H1 (cell line): ENCODE measurements around the gene CETN1. TPM values are rescaled to one million over a fixed set of nuclear protein-coding genes. Genes with fewer than 3 reads are reported as not detected.

Experiments used
- CTCF ChIA-PET: fragments of 300-600 bp; sonication (Branson Sonifier 250); formaldehyde crosslinking; loops from one replicate; lab custom pipeline; 2021; ENCODE audit not compliant: partially characterized antibody; lab: Charles Lee
- POLR2A ChIA-PET: fragments of 300-600 bp; sonication (Branson Sonifier 250); formaldehyde crosslinking; loops from one replicate; lab custom pipeline; 2021; ENCODE audit warnings: inconsistent platforms; ENCODE audit not compliant: partially characterized antibody; lab: Charles Lee
- DNase-seq, 2 experiments: peaks; one replicate each; pipeline versions ENCODE4 v3.0.0 to v3.0.0-alpha.2; 2010 to 2022; ENCODE audit warnings: low spot score in 2 of 2, low read depth in 1 of 2, mixed read lengths in 1 of 2
- FAIRE-seq: peaks from 2 replicates; lab custom pipeline; 2011; peaks lifted over from hg19 to GRCh38; lab: Jason Lieb, UNC
- H2AFZ ChIP-seq: 2 replicates; pipeline ENCODE4 v1.8.1; 2012; ENCODE audit warnings: low read length, inconsistent platforms
- H2AK5ac ChIP-seq: 2 replicates; pipeline ENCODE4 v1.6.1; 2013; ENCODE audit warnings: low read depth, low read length
- H2BK120ac ChIP-seq: replicated peaks from 2 replicates; pipeline ENCODE3; 2013; ENCODE audit warnings: low read depth, low read length, inconsistent platforms
- H2BK12ac ChIP-seq: 2 replicates; pipeline ENCODE4 v1.6.1; 2013; ENCODE audit warnings: low read depth, low read length
- H2BK15ac ChIP-seq: 2 replicates; pipeline ENCODE4 v1.6.1; 2013; ENCODE audit warnings: low read length
- H2BK20ac ChIP-seq: 2 replicates; pipeline ENCODE4 v1.6.1; 2013; ENCODE audit warnings: low read length
- H2BK5ac ChIP-seq: 2 replicates; pipeline ENCODE4 v1.6.1; 2013; ENCODE audit warnings: low read depth, low read length
- H3K14ac ChIP-seq: 2 replicates; pipeline ENCODE4 v1.6.1; 2013; ENCODE audit warnings: inconsistent platforms; ENCODE audit not compliant: insufficient read length
- H3K18ac ChIP-seq: 2 replicates; pipeline ENCODE4 v1.6.1; 2013; ENCODE audit warnings: low read length; ENCODE audit errors: extremely low read depth
- H3K23ac ChIP-seq: 2 replicates; pipeline ENCODE4 v1.6.1; 2013; ENCODE audit warnings: inconsistent platforms; ENCODE audit not compliant: insufficient read length
- H3K23me2 ChIP-seq: 2 replicates; pipeline ENCODE4 v1.6.1; 2013; ENCODE audit warnings: low read depth, low read length
- H3K27ac ChIP-seq: 2 replicates; pipeline ENCODE4 v1.6.1; 2011; ENCODE audit warnings: low read depth, low read length, inconsistent platforms
- H3K27me3 ChIP-seq, 4 experiments: replicated peaks in 1 of 4; 1 replicate in 1 of 4; 2 replicates in 3 of 4; pipeline versions ENCODE4 v1.6.1 to v1.8.1; 2011 to 2013; ENCODE audit warnings: low read length in 3 of 4, mild to moderate bottlenecking in 3 of 4, inconsistent platforms in 2 of 4, mixed read lengths in 2 of 4, moderate library complexity in 1 of 4; ENCODE audit not compliant: control insufficient read depth in 3 of 4, insufficient read depth in 3 of 4; ENCODE audit errors: extremely low read depth in 1 of 4
- H3K36me3 ChIP-seq, 4 experiments: 2 replicates each; pipeline versions ENCODE4 v1.6.1 to v1.8.1; 2011 to 2013; ENCODE audit warnings: mild to moderate bottlenecking in 4 of 4, low read length in 3 of 4, moderate library complexity in 2 of 4, control low read depth in 1 of 4, inconsistent platforms in 1 of 4; ENCODE audit not compliant: insufficient read depth in 4 of 4, control insufficient read depth in 2 of 4
- H3K4ac ChIP-seq: replicated peaks from 2 replicates; pipeline ENCODE3; 2013; ENCODE audit warnings: low read length, low read depth, mixed read lengths, inconsistent platforms; ENCODE audit not compliant: insufficient read length
- H3K4me1 ChIP-seq, 4 experiments: replicated peaks in 1 of 4; 1 replicate in 1 of 4; 2 replicates in 3 of 4; pipeline versions ENCODE4 v1.6.1 to v1.8.1; 2011 to 2013; ENCODE audit warnings: low read length in 3 of 4, inconsistent platforms in 2 of 4, mixed read lengths in 1 of 4; ENCODE audit not compliant: insufficient read depth in 4 of 4, control insufficient read depth in 3 of 4
- H3K4me2 ChIP-seq, 2 experiments: 2 replicates each; pipeline versions ENCODE4 v1.6.1 to v1.8.1; 2011 to 2013; ENCODE audit warnings: low read depth in 2 of 2, low read length in 2 of 2, control low read depth in 1 of 2, inconsistent platforms in 1 of 2, mild to moderate bottlenecking in 1 of 2; ENCODE audit not compliant: insufficient read depth in 1 of 2
- H3K4me3 ChIP-seq, 4 experiments: fragments of 200-600, 300-600 bp in 1 of 4; sonication (generic), shearing (Covaris generic), sonication (Bioruptor Twin) in 1 of 4; 2 replicates each; pipeline versions ENCODE4 v1.5.1 to v1.8.1; 2011 to 2016; ENCODE audit warnings: low read length in 4 of 4, low read depth in 3 of 4, control low read depth in 2 of 4, inconsistent platforms in 2 of 4, mild to moderate bottlenecking in 2 of 4, mixed read lengths in 1 of 4, moderate library complexity in 1 of 4; ENCODE audit not compliant: insufficient read depth in 2 of 4; ENCODE audit errors: extremely low read depth in 1 of 4
- H3K56ac ChIP-seq: replicated peaks from 2 replicates; pipeline ENCODE3; 2013; ENCODE audit warnings: low read depth, mild to moderate bottlenecking, mixed read lengths, low read length, inconsistent platforms; ENCODE audit not compliant: insufficient read length
- H3K79me1 ChIP-seq: 2 replicates; pipeline ENCODE4 v1.6.1; 2013; ENCODE audit warnings: low read depth, low read length, control low read depth
- H3K79me2 ChIP-seq, 2 experiments: 2 replicates each; pipeline versions ENCODE4 v1.6.1 to v1.8.1; 2012 to 2013; ENCODE audit warnings: low read length in 2 of 2, mild to moderate bottlenecking in 2 of 2, inconsistent platforms in 1 of 2; ENCODE audit not compliant: insufficient read depth in 2 of 2, control insufficient read depth in 1 of 2
- H3K9ac ChIP-seq, 4 experiments: replicated peaks in 1 of 4; 1 replicate in 1 of 4; 2 replicates in 3 of 4; pipeline versions ENCODE4 v1.6.1 to v1.8.1; 2011 to 2013; ENCODE audit warnings: low read depth in 3 of 4, low read length in 3 of 4, control low read depth in 2 of 4, mild to moderate bottlenecking in 2 of 4, moderate library complexity in 2 of 4, inconsistent platforms in 1 of 4; ENCODE audit errors: extremely low read depth in 1 of 4
- H3K9me3 ChIP-seq, 2 experiments: 2 replicates each; pipeline versions ENCODE4 v1.6.1 to v1.8.1; 2012 to 2013; ENCODE audit warnings: mild to moderate bottlenecking in 2 of 2, moderate library complexity in 2 of 2, control low read depth in 1 of 2, inconsistent platforms in 1 of 2, low read depth in 1 of 2, low read length in 1 of 2, mixed read lengths in 1 of 2; ENCODE audit not compliant: insufficient read depth in 2 of 2
- H4K20me1 ChIP-seq, 2 experiments: replicated peaks in 1 of 2; 2 replicates each; pipeline versions ENCODE3 to v1.8.1; 2011 to 2013; ENCODE audit warnings: inconsistent platforms in 2 of 2, low read length in 2 of 2, mild to moderate bottlenecking in 1 of 2; ENCODE audit not compliant: insufficient read depth in 2 of 2, control insufficient read depth in 1 of 2
- H4K5ac ChIP-seq: 2 replicates; pipeline ENCODE4 v1.6.1; 2013; ENCODE audit warnings: low read length, low read depth, mixed read lengths, inconsistent platforms; ENCODE audit not compliant: insufficient read length
- H4K8ac ChIP-seq: 2 replicates; pipeline ENCODE4 v1.8.0; 2013; ENCODE audit warnings: mild to moderate bottlenecking, moderate library complexity, low read length, inconsistent platforms; ENCODE audit not compliant: insufficient read depth; ENCODE audit errors: extremely low read depth
- H4K91ac ChIP-seq: replicated peaks from 2 replicates; pipeline ENCODE3; 2013; ENCODE audit warnings: low read length, mixed read lengths, inconsistent platforms; ENCODE audit not compliant: insufficient read length
- CBX8 ChIP-seq: fragments of 300-800, 300-1000 bp; sonication (generic); IDR thresholded peaks from 2 replicates; pipeline ENCODE4 v1.7.1; 2016; ENCODE audit warnings: low read depth, low read length, borderline replicate concordance
- CHD1 ChIP-seq: IDR thresholded peaks from 2 replicates; pipeline ENCODE4 v1.6.1; 2012; ENCODE audit warnings: low read depth, low read length, improper control_type of control experiment
- CREB1 ChIP-seq: IDR thresholded peaks from 2 replicates; pipeline ENCODE4 v1.6.1; 2012; ENCODE audit warnings: inconsistent platforms
- EP300 ChIP-seq, 2 experiments: IDR thresholded peaks; 1 replicate in 1 of 2; 2 replicates in 1 of 2; pipeline ENCODE4 v1.6.1; 2011 to 2012; ENCODE audit warnings: low read depth in 2 of 2, low read length in 2 of 2, mild to moderate bottlenecking in 2 of 2, borderline replicate concordance in 1 of 2, inconsistent platforms in 1 of 2, moderate library complexity in 1 of 2
- HDAC6 ChIP-seq: IDR thresholded peaks from one replicate; pipeline ENCODE4 v1.7.1; 2012; ENCODE audit warnings: low read depth, mild to moderate bottlenecking, inconsistent platforms, low read length, moderate library complexity
- JUN ChIP-seq: IDR thresholded peaks from 2 replicates; pipeline ENCODE4 v1.6.1; 2011; ENCODE audit warnings: low read depth, mild to moderate bottlenecking, improper control_type of control experiment, low read length
- POLR2A ChIP-seq, 2 experiments: IDR thresholded peaks; 1 replicate in 1 of 2; 2 replicates in 1 of 2; pipeline ENCODE4 v1.6.1; 2011; ENCODE audit warnings: low read depth in 2 of 2, low read length in 2 of 2, mild to moderate bottlenecking in 2 of 2; ENCODE audit errors: control extremely low read depth in 1 of 2
- RXRA ChIP-seq: IDR thresholded peaks from 2 replicates; pipeline ENCODE4 v1.6.1; 2011; ENCODE audit warnings: low read depth, mild to moderate bottlenecking, low read length, moderate library complexity; ENCODE audit not compliant: insufficient read depth
- ZNF274 ChIP-seq: IDR thresholded peaks from 2 replicates; pipeline ENCODE4 v1.7.0; 2012; ENCODE audit warnings: low read length, borderline replicate concordance; ENCODE audit errors: extremely low read depth
- WGBS, 2 experiments: shearing (Covaris generic) in 1 of 2; methylation state at CpG; one replicate each; pipeline versions ENCODE4 v1.1.6 to v1.1.7; 2013 to 2015; ENCODE audit warnings: low lambda C conversion rate in 2 of 2, mixed read lengths in 2 of 2, inconsistent platforms in 1 of 2, low coverage in 1 of 2, missing lambda C conversion rate in 1 of 2; ENCODE audit not compliant: insufficient replicate concordance in 2 of 2, insufficient coverage in 1 of 2, insufficient read length in 1 of 2; ENCODE audit errors: extremely low coverage in 1 of 2, missing lambda C conversion rate in 1 of 2; 5-methylcytosine and 5-hydroxymethylcytosine counted together
- polyA plus RNA-seq, 7 experiments: library from polyadenylated mRNA; depleted of rRNA in 3 of 7; stranded (reverse) in 5 of 7; unstranded in 2 of 7; fragments of >200 nt in 5 of 7; fragments of 200-250 nt in 2 of 7; gene quantifications; 1 replicate in 5 of 7; 2 replicates in 1 of 7; 4 replicates in 1 of 7; pipeline versions ENCODE4 v1.2.1 to v1.2.3, GENCODE V29; 2011 to 2013; ENCODE audit warnings: missing spikeins in 2 of 7, mixed read lengths in 2 of 7
- total RNA-seq: library from RNA; stranded (reverse); fragmentation: NEBNext Ultra II Directional; extraction: Animal tissue kit (Norgen Biotek cat#: 25700); gene quantifications from 2 replicates; pipeline ENCODE4 v1.2.1, GENCODE V29; 2021
- TF ChIP-seq, protein P1 (sequence below), 3 experiments: IDR thresholded peaks; 1 replicate in 2 of 3; 2 replicates in 1 of 3; pipeline versions ENCODE4 v1.5.1 to v1.6.1; 2011; ENCODE audit warnings: low read length in 3 of 3, mild to moderate bottlenecking in 3 of 3, inconsistent platforms in 2 of 3, low read depth in 1 of 3, moderate library complexity in 1 of 3; ENCODE audit not compliant: insufficient read depth in 1 of 3; ENCODE audit errors: control extremely low read depth in 1 of 3

The CETN1 gene
- total and polyA plus RNA-seq, 2 of the 8 experiments (the other 6 are each of a cell fraction or from before 2014, with no cell fraction given) = not detected

DNA sequence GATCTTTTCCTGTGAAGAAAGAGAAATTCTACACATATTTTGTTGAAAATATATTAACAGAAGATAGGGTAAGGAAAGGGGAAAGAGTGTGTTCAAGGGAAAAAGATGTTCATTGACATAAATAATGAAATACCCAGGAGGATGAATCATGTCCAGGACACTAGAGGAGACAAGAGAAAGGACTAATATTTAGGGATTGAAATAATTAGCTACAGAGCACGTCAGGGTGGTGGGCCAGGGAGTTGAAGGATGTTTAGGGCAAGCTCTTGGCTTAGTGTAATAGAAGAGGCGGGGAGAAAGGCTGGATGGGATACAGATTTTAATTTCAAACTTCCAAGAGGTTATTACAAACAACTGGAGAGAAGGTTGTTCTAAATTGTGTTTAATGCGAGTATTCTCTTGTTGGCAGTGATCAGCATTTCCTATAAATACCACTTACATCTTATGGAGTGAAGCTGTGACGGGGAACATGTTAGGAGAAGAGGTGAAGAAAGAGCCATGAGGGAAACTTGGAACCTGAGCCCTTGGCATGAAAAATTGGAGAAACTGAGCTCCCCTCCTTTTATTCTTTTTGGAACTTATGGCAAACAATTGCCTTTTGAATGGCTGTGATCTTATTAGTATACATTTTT is 36.6 kb upstream of the CETN1 start:
- no peaks in the 10 kb centered on the region for H3K79me1 ChIP-seq
- no peak overlapping the region for H3K4me2 ChIP-seq
- no peak overlapping the region for H2BK20ac ChIP-seq
- H3K9me3 ChIP-seq = no peaks in the 10 kb centered on the region
- no peak overlapping the region for H4K91ac ChIP-seq
- H3K23me2 ChIP-seq = no peaks in the 10 kb centered on the region
- no peaks in the 10 kb centered on the region for H4K20me1 ChIP-seq
- H2BK15ac ChIP-seq = no peak overlapping the region
- H3K27me3 ChIP-seq = no peaks in the 10 kb centered on the region
- no peak for FAIRE-seq
- no peak overlapping the region for H3K23ac ChIP-seq
- H2BK5ac ChIP-seq = no peak overlapping the region
- H3K27ac ChIP-seq = no peak overlapping the region
- H3K36me3 ChIP-seq = no peaks in the 10 kb centered on the region
- DNase-seq = no peak
- no peak overlapping the region for H3K9ac ChIP-seq
- H3K18ac ChIP-seq = no peak overlapping the region
- ChIA-PET CTCF (interaction anchor here (0.6 to 1.8 kb wide), 4 partner anchors 13 to 253 kb away, joined by 3 to 4 read pairs (median 3); no protein-coding TSS in a partner anchor), POLR2A (no interaction called here)
- no peak overlapping the region for H3K4me3 ChIP-seq
- no peaks in the 10 kb centered on the region for H3K4me1 ChIP-seq
- no peak overlapping the region for H3K56ac ChIP-seq
- H2AK5ac ChIP-seq = no peak overlapping the region
- no peaks in the 10 kb centered on the region for H3K79me2 ChIP-seq
- H4K8ac ChIP-seq = no peak overlapping the region
- no peak overlapping the region for H3K4ac ChIP-seq
- WGBS, 2 experiments = 87% methylated on average over 4 of the region's 4 CpGs; no CpG with 5 or more reads in 1 of the 2 experiments
- no peak overlapping the region for H3K14ac ChIP-seq
- H4K5ac ChIP-seq = no peak overlapping the region
- no peak overlapping the region for H2AFZ ChIP-seq
- no peak overlapping the region for H2BK120ac ChIP-seq
- no peak overlapping the region for H2BK12ac ChIP-seq
- no peak for TF ChIP-seq ZNF274
- TF ChIP-seq POLR2A (IDR thresholded peaks at IDR 0.05; ENCODE audit: control extremely low read depth in 1 of 2, low read depth in 2 of 2, low read length in 2 of 2) = no peak
- TF ChIP-seq RXRA = no peak
- TF ChIP-seq JUN = no peak
- TF ChIP-seq, protein P1, sequence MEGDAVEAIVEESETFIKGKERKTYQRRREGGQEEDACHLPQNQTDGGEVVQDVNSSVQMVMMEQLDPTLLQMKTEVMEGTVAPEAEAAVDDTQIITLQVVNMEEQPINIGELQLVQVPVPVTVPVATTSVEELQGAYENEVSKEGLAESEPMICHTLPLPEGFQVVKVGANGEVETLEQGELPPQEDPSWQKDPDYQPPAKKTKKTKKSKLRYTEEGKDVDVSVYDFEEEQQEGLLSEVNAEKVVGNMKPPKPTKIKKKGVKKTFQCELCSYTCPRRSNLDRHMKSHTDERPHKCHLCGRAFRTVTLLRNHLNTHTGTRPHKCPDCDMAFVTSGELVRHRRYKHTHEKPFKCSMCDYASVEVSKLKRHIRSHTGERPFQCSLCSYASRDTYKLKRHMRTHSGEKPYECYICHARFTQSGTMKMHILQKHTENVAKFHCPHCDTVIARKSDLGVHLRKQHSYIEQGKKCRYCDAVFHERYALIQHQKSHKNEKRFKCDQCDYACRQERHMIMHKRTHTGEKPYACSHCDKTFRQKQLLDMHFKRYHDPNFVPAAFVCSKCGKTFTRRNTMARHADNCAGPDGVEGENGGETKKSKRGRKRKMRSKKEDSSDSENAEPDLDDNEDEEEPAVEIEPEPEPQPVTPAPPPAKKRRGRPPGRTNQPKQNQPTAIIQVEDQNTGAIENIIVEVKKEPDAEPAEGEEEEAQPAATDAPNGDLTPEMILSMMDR (IDR thresholded peaks at IDR 0.05; ENCODE audit: control extremely low read depth in 1 of 3, insufficient read depth in 1 of 3, low read depth in 1 of 3, low read length in 3 of 3) = no peak
- no peak for TF ChIP-seq CBX8
- no peak for TF ChIP-seq CHD1
- TF ChIP-seq CREB1 = no peak
- TF ChIP-seq EP300 (IDR thresholded peaks at IDR 0.05; ENCODE audit: borderline replicate concordance in 1 of 2, low read depth in 2 of 2, low read length in 2 of 2) = no peak
- TF ChIP-seq HDAC6 = no peak
